ENCODE measurements around the gene SULT4A1. TPM values are rescaled to one million over a fixed set of nuclear protein-coding genes. Genes with fewer than 3 reads are reported as not detected.

Gene SULT4A1
- total and polyA plus RNA-seq, 2 of the 4 experiments (the other 2 are of a cell fraction) = 1.1 to 5.2 TPM

- WGBS, 2 experiments (ENCODE audit: extremely low coverage in 2 of 2, insufficient read length in 1 of 2) = no CpG with 5 or more reads among the region's 9 CpGs
- Histone ChIP-seq H3K4me2 (ENCODE audit: low read depth, low read length) (no peak overlapping the region), H3K14ac (replicated peaks; ENCODE audit: low read depth, low read length) (no peak overlapping the region), H4K91ac (ENCODE audit: insufficient read depth, low read depth, low read length) (no peak overlapping the region), H2BK20ac (ENCODE audit: low read depth, low read length) (no peak overlapping the region), H2AK5ac (ENCODE audit: low read depth, low read length) (no peak overlapping the region), H3K27ac (ENCODE audit: insufficient read depth, low read length) (no peak overlapping the region), H3K27me3 (ENCODE audit: control insufficient read depth, insufficient read depth, low read length) (no peaks in the 10 kb centered on the region), H2BK5ac (ENCODE audit: low read depth, low read length, poor library complexity, severe bottlenecking) (no peak overlapping the region), H3K36me3 (ENCODE audit: control insufficient read depth, insufficient read depth, low read length) (no peaks in the 10 kb centered on the region), H3K18ac (ENCODE audit: low read depth, low read length) (no peak overlapping the region), H4K8ac (ENCODE audit: low read depth in 2 of 2, low read length in 2 of 2) (no peak overlapping the region), H2BK120ac (ENCODE audit: low read depth, low read length) (no peak overlapping the region), H3K4me3 (ENCODE audit: insufficient read depth, low read depth, low read length) (no peak overlapping the region), H3K4ac (ENCODE audit: low read depth, low read length) (no peak overlapping the region), H3K23ac (ENCODE audit: low read depth, low read length) (no peak overlapping the region), H3K9me3 (ENCODE audit: control insufficient read depth, insufficient read depth, low read length) (no peaks in the 10 kb centered on the region), H2BK15ac (ENCODE audit: low read depth, low read length) (no peak overlapping the region), H3K9me1 (ENCODE audit: insufficient read depth, low read length) (peaks cover 7% of the 10 kb centered on the region), H4K5ac (ENCODE audit: low read depth, low read length) (no peak overlapping the region), H3K4me1 (ENCODE audit: control insufficient read depth, insufficient read depth, low read length) (peaks cover 3% of the 10 kb centered on the region; the same call in 1 of the 2 replicates), H3K79me1 (ENCODE audit: low read depth in 1 of 2, low read length in 2 of 2) (peaks cover 11 to 15% of the 10 kb centered on the region in 2 experiments), H3K9ac (ENCODE audit: low read depth, low read length) (no peak overlapping the region), H2AFZ (replicated peaks; ENCODE audit: low read length, poor library complexity) (no peak overlapping the region), H2AK9ac (replicated peaks; ENCODE audit: low read depth, low read length, poor library complexity) (no peak overlapping the region), H4K20me1 (ENCODE audit: insufficient read depth, low read length) (no peaks in the 10 kb centered on the region), H3K56ac (ENCODE audit: extremely low read depth, insufficient read depth, low read length) (no peak overlapping the region)
- ATAC-seq (ENCODE audit: low read depth) = no peak
- ChIA-PET POLR2A (ENCODE audit: unreplicated experiment) (interaction anchor here (0.9 kb wide), 1 partner anchor 83 kb away, joined by 3 read pairs; no protein-coding TSS in a partner anchor), CTCF (interaction anchor here (1.2 kb wide), 1 partner anchor 9 kb away, joined by 4 read pairs; no protein-coding TSS in a partner anchor)
- no peak for DNase-seq
- intact Hi-C loops (cut with micrococcal nuclease) = no loop called here
- in situ Hi-C loops (cut with MboI; ENCODE audit: low sequenced_read_pairs) = no loop called here
- TF ChIP-seq SMC3 (IDR thresholded peaks at IDR 0.05; ENCODE audit: low read depth, low read length) = no peak
- TF ChIP-seq MAFK (IDR thresholded peaks at IDR 0.05; ENCODE audit: low read depth, low read length) = no peak
- TF ChIP-seq NFE2L2 (IDR thresholded peaks at IDR 0.05; ENCODE audit: low read depth, low read length) = no peak
- no peak for TF ChIP-seq POLR2A (IDR thresholded peaks at IDR 0.05; ENCODE audit: low read depth, low read length)
- TF ChIP-seq CEBPB (IDR thresholded peaks at IDR 0.05; ENCODE audit: low read depth, low read length) = no peak
- TF ChIP-seq RFX5 (IDR thresholded peaks at IDR 0.05; ENCODE audit: low read depth, low read length) = no peak
- TF ChIP-seq MXI1 (IDR thresholded peaks at IDR 0.05; ENCODE audit: borderline replicate concordance, low read depth, low read length) = no peak
- no peak for TF ChIP-seq BHLHE40 (IDR thresholded peaks at IDR 0.05; ENCODE audit: low read depth, low read length)
- TF ChIP-seq RAD21 (IDR thresholded peaks at IDR 0.05; ENCODE audit: low read length) = no peak
- TF ChIP-seq CHD1 (IDR thresholded peaks at IDR 0.05; ENCODE audit: low read depth, low read length) = no peak
- TF ChIP-seq CTCF (conservative IDR thresholded peaks at IDR 0.05; ENCODE audit: low read depth, low read length) = no peak
- no peak for TF ChIP-seq USF2 (IDR thresholded peaks at IDR 0.05; ENCODE audit: low read depth, low read length)
- no TSS peak for BruUV-seq (replicated peaks)
- dilution Hi-C loops (cut with HindIII; ENCODE audit: low sequenced_read_pairs, unreplicated experiment) = no loop called here
These were observed 44.9 kb downstream of the SULT4A1 start for GRCh38 chr22:43817402-43817801.
